GM19438 (cell line): ENCODE measurements around the gene TBC1D14.
"Not testable (repeated sequence)": the region's sequence is repeated elsewhere in the genome, so short reads cannot be mapped to it uniquely, and the experiment has no call there.

Experiments used
- ATAC-seq: cut with Tn5 transposase; IDR thresholded peaks from one replicate; pipeline ENCODE4 v1.9.1; 2021; ENCODE audit warnings: low read depth; ENCODE audit not compliant: unreplicated experiment

The TBC1D14 gene

DNA sequence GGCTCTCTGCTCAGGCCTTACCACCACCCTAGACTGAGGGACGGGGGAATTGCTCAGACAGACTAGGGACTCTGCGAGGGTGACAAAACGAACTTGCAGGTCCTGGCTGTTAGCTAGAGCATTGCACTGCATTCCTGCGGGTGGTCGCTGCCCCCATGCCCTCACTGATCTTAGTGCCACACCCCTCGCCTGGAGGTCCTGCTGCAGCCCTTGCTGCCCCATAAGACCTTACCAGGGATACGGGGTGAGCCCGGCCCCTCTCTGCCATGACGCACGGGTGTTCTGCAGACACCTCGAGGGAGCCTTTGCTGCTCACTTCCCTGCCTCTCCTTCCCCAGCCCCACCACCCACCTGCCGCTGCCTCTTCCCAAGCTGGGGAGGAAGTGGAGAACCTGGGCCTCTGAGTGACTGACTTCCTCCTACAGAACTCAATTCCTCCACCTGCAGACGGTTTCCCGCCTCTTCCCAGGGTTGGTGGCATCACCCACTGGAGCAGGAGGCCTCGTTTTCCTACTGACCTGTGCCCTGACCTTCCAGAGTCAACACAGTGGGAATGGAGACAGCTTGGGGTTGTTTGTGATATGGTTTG, 19.8 kb upstream of the TBC1D14 start:
- ATAC-seq, result no peak

DNA sequence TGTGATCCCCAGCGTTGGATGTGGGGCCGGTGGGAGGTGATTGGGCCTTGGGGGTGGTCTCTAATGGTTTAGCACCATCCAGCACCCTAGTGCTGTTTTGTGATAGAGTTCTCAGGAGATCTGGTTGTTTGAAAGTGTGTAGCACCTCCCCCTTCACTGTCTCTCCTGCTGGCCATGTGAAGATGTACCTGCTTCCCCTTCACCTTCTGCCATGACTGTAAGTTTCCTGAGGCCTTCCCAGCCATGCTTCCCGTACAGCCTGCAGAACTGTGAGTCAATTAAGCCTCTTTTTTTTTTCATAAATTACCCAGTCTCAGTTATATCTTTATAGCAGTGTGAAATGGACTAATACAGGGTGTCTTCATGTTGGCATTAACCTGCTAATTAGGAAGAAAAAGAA, 19.3 kb upstream of the TBC1D14 start:
- no peak for ATAC-seq

DNA sequence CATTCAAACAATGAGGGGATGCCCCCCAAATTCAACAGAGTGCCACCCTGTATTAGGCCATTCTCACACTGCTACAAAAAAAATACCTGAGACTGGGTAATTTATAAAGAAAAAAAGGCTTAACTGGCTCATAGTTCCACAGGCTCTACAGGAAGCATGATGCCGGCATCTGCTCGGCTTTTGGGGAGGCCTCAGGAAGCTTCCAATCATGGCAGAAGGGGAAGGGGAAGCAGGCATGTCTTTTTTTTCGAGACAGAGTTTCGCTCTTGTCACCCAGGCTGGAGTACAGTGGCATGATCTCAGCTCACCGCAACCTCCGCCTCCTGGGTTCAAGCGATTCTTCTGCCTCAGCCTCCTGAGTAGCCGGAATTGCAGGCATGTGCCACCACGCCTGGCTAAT, 18.7 kb upstream of the TBC1D14 start:
- not testable (repeated sequence) for ATAC-seq

DNA sequence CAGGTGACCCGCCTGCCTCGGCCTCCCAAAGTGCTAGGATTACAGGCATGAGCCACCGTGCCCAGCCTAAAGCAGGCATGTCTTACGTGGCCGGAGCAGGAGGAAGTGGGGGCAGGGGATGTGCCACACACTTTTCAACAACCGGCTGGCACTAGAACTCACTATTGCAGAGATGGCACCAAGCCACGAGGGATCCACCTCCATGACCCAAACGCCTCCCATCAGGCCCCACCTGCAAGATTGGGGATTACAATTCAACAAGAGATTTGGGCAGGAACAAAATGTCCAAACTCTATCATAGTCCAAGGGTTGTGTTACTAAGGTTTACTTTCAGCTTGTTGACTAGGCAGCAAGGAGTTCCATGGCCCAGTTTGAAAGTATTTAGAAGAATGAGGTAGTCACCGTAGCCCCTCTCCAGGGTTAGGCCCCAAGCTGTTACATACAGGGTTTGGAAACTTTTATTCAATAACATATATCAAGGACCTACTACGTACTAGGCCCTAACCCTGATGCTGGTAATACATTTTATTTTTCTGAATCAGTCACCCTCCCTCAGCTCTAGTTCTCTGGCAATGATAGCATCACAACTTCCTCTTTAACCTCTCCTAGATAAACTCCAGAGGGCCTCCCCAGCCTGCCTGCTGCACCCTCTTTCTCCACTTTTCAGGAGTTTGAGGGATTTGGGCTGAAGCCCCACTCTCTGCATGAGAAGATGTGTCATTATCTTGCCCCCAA, 18.0 kb upstream of the TBC1D14 start:
- peak; percentile 22 for ATAC-seq

DNA sequence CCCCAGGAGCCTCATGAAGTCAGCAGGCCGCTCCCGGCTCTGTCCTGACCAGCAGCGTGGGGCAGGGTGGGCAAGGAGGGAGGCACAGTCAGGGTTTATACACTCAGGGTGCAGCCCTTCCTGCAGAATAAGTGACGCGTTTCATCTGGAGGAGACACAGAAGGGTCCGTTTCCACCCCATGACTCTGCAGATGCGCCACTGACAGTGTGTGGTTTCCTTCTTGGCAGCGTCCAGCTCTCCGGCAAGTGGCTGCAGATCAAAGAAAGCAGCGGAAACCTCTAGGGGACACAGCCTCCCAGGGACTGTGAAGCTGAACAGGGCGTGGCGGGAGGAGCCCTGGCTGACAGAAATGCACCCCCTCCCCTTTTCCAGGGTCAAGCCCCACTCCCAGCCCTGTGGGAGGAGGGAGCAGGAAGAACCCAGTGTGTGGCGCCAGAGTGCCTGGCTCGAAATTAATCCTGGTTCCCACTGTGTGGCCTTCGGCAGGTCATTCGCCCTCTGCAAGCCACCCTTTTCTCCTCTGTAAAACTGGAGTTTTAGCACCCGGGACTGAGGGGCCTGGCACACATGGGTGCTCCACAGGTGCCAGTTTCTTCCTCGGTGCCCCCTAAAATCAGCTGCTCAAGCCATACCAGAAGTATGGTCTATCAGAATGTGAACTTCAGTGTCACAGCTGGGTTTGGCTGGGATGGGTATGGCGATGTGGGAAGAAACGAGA, 17.3 kb upstream of the TBC1D14 start:
- ATAC-seq, result peak; percentile 74

DNA sequence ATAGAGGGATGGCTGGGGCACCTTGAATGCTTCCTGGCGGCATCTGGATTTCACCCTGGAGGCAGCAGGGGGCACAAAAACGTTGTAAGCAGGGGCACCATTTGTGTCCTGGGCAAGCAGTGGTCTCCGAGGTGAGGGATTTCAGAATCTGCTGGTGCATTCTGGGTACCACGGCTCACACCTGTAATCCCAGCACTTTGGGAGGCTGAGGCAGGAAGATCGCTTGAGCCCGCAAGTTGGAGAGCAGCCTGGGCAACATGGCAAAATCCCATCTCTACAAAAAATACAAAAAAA, 16.8 kb upstream of the TBC1D14 start:
- ATAC-seq, result no peak

DNA sequence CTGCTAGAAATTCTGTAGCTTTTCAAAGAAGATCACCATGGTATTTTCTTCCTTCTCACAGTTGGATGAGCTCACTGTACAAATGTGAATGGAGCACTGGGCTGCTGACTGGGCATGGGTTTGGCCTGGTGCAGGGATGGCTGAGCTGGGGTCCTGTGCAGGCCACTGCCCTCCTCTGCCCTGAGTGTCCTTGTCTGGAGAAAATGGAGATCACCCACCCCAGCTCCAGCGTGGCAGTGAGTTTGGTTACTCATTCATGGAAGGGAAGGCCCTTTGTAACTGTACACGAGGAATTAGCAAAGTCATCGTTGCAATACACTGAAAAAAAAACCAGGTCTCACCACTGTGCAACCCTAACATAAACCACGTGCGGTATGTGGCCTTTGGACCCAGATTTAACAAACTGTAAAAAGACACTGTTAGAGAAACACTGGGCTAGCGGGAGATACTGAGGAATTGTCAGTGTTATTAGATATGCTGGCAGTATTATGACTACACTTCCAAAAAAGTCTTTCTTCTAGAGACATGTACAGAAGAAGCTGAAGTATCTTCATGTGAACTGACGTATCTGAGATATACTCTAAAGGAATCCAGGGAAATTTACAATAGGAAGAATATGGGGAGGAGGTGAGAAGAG, 16.1 kb upstream of the TBC1D14 start:
- ATAC-seq, result no peak

DNA sequence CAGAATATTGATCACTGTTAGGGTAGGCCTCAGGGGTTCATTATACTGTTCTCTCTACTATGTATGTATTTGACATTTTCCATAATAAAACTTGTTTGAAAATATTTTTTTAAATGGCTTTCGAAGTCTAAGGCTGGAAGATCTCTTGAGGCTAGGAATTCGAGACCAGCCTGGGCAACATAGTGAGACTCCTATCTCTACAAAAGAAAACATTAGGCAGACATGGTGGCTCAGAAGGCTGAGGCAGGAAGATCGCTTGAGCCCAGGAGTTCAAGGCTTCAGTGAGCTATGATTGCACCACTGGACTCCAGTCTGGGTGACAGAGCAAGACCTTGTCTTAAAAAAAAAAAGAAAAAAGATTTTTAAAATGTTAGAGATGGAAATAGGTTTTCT, 15.5 kb upstream of the TBC1D14 start:
- no peak for ATAC-seq

DNA sequence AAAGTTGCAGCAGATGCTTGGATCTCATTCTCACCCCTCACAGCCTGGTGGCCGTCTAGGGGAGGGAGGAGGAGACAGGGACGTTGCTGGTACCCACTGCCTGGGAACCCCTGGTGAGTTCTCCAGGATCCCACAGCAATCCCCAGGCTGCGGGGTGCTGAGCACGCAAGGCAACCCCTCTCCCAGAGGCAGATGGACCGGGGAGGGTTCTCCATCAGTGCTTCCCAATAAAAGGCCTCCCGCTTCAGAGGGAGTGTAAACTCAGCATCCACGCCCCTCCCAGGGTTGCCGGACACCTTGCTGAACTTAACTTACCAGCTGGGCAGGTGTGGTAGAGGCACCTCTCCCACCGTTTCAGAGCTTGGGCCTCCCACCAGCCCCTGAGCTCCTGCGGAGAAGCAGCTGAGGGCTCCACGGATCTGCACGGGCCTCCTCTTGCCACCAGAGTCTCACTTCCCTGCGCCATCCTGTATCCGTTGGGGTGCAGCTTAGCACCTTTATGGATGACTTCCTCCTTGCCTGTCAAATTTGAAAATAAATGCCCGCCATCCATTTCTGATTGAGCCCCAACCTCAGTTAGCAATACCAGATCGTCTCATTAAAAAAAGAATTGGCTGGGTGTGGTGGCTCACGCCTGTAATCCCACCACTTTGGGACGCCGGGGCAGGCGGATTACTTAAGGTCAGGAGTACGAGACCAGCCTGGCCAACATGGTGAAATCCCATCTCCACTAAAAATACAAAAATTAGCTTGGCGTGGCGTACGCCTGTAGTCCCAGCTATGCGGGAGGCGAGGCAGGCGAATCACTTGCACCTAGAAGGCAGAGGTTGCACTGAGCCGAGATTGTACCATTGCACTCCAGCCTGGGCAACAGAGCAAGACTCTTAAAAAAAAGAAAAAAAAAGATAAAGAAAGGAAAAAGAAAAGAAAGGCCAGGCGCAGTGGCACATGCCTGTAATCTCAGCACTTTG, 14.8 kb upstream of the TBC1D14 start:
- no peak for ATAC-seq

DNA sequence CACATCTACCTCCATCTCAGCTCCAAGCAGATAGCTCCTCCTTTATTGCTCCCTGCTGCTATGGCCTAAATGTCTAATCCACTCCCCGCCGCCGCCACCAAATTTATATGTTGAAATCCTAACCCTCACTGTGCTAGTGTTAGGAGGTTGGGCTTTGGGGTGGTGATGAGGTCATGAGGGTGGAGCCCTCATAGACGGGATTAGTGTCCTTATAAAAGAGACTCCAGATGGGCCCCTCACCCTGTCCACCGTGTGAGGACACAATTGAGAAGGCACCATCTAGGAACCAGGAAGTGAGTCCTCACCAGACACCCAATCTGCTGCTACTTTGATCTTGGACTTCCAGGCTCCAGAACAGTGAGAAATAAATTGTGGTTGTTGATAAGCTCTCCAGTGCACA, 13.6 kb upstream of the TBC1D14 start:
- ATAC-seq, result no peak

DNA sequence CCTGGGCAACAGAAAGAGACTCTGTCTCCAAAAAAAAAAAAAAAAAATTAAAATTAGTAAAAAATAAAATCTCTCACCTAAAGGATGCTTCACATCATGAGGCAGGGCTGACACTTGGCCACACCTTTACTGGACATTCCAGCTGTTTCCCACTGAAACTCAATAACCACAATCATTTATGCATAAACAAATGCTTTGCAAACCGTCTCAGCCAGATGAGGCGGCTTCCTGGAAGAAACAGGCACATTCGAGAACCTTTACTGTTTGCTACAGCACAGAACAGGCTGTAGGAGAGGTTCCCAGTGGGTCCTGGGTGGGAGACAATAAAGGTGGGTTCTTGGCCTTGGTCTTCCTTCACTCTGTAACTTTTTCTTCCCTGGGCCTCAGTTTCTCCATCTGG, 10.9 kb upstream of the TBC1D14 start:
- ATAC-seq, result no peak

DNA sequence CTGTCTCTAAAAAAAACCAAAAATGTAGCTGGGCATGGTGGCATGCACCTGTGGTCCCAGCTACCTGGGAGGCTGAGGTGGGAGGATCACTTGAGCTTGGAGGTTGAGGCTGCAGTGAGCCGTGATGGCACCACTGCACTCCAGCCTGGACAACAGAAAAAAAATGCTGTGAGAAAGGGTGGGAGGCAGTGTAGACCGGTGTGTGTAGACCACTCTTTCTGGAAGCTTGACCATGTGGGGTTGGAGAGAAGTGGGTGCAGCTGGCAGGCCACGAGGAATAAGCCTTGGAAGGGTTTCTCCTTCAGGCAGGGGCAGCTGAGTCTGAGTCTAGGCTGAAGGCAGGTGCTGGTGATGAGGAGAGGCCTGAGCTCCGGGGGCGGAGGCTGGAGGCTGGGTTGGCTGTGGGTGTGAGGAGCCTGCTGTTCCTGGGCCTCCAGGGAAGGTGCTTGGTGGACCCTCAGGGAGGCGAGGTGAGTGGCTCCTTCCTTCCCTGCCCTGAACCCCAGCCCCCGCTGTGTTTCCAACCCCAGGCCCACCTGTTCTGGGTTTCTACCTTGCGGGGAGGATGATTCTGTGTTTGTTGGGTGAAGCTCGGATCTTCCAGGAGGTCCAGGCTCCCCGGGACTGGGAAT, 9.3 kb upstream of the TBC1D14 start:
- no peak for ATAC-seq

DNA sequence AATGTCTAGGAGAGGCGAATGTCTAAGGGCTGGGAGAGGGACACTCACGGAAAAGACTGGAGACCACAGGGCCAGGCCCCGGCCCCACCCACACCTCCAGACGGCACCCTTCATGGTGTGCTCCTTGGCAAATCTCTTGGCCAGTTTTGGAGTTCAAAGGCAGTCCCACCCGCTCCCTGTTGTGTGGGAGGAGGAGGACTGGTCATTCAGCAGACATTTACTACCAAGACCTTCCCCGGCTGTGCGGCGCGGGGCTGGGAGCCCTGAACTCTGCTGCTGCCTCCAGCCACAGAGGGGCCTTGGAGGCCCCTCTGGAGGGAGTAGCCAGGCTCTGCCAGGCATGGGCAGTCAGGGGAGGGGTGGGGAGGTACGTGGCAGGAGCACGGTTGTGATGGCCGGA, 8.7 kb upstream of the TBC1D14 start:
- no peak for ATAC-seq

DNA sequence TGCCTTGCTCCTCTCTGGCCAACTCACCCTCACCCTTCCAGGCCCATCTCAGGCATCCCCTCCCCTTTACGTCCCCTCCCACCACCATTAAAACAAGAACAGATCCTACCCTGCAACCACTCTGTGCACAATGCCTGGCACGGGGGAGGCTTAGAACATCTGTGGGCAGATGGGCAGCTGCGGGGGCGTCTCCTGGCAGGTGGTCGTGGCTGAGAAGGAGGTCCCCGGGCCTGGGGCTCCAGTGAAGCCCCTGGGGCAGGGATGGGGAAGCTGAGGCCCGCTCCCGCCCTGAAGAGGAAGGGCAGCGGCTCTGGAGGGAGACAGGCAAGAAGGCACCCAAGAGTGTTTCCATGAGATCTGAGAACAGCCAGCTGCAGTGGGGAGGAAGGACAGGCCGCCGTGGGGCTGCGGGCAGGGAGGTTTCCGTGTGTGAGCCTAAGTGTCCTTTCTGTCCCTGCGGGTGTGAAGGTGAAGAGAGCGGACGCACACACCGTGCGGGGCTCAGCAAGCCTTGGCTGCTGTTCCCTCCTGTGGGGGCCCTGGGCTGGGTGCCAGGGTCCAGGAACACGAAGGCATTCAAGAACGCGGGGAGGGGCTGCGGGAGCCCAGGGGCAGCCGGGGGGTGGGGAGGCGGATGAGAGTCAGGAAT, 7.8 kb upstream of the TBC1D14 start:
- no peak for ATAC-seq

DNA sequence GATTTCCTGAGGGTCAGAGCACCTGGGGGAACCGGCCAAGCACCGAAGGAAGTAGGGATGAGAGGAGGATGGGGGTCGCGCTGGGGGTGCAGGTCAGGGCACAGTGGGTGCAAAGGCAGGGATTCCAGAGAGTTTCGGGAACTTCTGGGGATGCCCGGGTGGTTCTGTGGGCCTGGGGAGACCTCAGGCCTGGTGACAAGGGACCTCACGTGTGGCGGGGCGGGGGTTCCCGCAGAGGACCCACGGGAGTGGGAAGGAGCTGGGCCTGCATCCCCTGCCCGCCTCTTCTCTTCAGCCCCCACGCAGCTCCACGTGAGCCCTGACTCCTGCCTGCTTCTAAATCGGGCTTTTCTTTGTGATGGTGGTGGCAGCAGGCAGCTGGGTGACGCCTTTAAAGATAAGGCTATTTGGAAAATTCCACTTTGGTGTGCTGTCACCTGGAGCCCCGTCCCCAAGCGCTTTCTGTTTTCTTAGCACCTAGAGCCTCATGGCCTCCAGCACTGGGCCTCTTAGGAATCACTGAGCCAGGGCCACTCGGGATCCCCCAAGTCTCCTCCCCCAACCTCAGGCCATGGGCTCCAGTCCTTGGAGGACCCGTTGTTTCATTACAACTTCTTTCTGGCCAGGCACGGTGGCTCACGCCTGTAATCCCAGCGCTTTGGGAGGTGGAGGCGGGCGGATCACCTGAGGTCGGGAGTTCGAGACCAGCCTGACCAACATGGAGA, 7.1 kb upstream of the TBC1D14 start:
- ATAC-seq, result no peak

DNA sequence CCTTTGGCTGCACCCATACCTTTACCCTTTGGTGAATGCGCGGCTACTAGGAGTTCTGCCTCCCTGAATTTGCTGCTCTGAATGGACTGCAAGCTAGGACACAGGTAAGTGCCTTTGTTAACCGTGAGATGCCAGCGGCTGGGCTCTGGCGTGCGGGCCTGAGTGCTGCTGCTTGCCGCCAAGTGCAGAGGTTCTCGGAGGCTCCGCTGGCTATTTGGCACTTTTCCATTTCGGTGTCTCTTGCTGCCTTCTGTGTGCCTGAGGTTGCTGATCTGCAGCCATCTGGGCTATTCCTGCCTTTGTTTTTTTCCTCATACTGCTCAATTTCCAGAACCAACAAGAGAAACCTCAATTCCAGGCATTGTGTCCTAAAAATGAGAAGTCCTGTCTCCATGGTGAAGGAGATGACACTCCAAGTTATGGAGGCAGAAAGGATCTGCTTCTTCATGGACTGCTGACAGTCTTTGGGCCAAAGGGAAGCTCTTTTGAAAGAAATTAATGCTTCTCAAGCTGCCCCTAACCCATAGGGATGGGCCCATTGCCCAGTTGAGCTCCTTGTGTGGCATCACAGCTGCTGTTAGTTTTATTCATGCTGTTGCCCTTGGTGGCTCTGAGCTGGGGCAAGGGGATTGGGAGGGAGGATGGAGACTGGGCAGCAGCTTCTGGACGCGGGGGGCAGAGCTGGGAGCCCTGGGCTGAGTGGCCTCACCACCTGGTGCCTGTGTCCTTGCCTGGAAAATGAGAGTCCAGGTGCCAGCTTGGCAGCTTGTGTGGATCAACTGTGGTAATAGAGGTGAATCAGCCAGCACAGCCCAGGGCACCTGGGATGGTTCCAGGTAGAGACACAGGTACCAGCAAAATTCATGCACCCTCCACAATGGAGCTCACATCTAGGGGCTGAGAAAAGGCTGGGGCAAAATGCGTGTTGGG, 3.8 kb upstream of the TBC1D14 start:
- no peak for ATAC-seq

DNA sequence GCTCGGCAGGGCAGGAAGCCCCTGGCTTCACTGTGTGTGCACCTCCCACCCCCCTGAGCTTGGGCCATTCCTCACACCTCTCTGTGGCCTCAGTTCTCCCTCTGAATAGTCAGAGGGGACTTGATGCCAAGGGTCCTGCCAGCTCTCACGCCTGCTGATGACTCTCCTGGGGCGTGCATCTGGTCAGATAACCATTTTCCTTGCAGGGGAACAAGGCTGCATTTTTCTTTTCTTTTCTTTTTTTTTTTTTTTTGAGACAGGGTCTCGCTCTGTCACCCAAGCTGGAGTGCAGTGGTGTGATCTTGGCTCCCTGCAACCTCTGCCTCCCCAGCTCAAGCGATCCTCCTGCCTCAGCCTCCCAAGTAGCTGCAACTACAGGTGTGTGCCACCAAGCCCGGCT, 3.1 kb upstream of the TBC1D14 start:
- ATAC-seq, result not testable (repeated sequence)

DNA sequence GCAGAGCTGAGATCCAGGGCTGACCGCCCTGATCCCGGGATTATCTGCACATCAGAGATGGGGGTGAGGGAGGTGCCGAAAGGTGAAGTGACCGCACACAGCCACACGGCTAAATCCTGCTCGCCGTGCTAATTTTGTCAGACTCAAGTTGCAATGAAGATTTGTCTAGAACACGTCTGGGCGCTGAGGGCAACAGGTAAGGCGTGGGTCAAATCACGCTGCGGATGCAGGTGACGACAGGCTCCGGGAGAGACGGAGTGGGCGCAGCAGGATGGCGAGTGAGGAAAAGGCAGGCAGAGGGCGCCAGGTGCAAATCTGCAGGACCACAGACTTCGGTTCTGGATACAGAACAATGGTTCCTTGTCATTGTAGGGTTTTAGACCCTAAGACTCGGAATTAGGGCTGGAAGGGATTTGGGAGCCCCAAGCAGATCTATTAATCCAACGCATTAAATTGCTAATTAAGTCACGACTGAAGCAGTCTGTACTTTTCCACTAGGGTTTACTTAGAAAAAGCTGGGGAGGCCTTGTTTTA, 1.9 kb upstream of the TBC1D14 start:
- ATAC-seq, result no peak
